ENCODE data around the gene PAX2.

PAX2 gene

GRCh38 chr10:100724531-100725027 lies 20.8 kb upstream of the PAX2 start:
- DNase-seq: no peak
- ATAC-seq: no peak

GRCh38 chr10:100725071-100725471 lies 20.3 kb upstream of the PAX2 start:
- no peak for DNase-seq
- no peak for ATAC-seq

GRCh38 chr10:100725869-100726426 lies 19.4 kb upstream of the PAX2 start:
- no peak for DNase-seq
- ATAC-seq: no peak

GRCh38 chr10:100727808-100728207 lies 17.6 kb upstream of the PAX2 start:
- no peak for DNase-seq
- ATAC-seq: no peak

GRCh38 chr10:100728928-100729861 lies 16.2 kb upstream of the PAX2 start:
- ATAC-seq (peak; percentile 69), DNase-seq (peak; percentile 50)

- DNase-seq (no peak), ATAC-seq (no peak)
These were observed 15.3 kb upstream of the PAX2 start for GRCh38 chr10:100729862-100730724.

- peak; percentile 22 for ATAC-seq
- DNase-seq: peak; percentile 59
These were observed 14.5 kb upstream of the PAX2 start for GRCh38 chr10:100730725-100731406.

- no peak for ATAC-seq
- no peak for DNase-seq
These were observed 13.8 kb upstream of the PAX2 start for GRCh38 chr10:100731407-100732240.

GRCh38 chr10:100732241-100732596 lies 13.2 kb upstream of the PAX2 start:
- no peak for ATAC-seq

GRCh38 chr10:100733329-100733728 lies 12.1 kb upstream of the PAX2 start:
- DNase-seq (no peak), ATAC-seq (no peak)

More at GRCh38 chr10:100732241-100732596, 13.2 kb upstream of the PAX2 start:
- DNase-seq: no peak

GRCh38 chr10:100734295-100735086 lies 10.9 kb upstream of the PAX2 start:
- ATAC-seq: peak; percentile 48
- DNase-seq: no peak

- no peak for DNase-seq
- no peak for ATAC-seq
These were observed 10.4 kb upstream of the PAX2 start for GRCh38 chr10:100735087-100735336.

GRCh38 chr10:100735337-100736143 lies 9.8 kb upstream of the PAX2 start:
- DNase-seq (no peak), ATAC-seq (no peak)

GRCh38 chr10:100736144-100736808 lies 9.1 kb upstream of the PAX2 start:
- DNase-seq: no peak
- no peak for ATAC-seq

GRCh38 chr10:100736809-100737354 lies 8.5 kb upstream of the PAX2 start:
- ATAC-seq (no peak), DNase-seq (no peak)

GRCh38 chr10:100737355-100738054 lies 7.9 kb upstream of the PAX2 start:
- DNase-seq: no peak
- no peak for ATAC-seq

- DNase-seq (no peak), ATAC-seq (no peak)
These were observed 7.1 kb upstream of the PAX2 start for GRCh38 chr10:100738055-100738827.
